IMR-90 (cell line): ENCODE measurements around the gene IL1R2. TPM values are rescaled to one million over a fixed set of nuclear protein-coding genes. Genes with fewer than 3 reads are reported as not detected.

Source experiments
- ATAC-seq: fragments of 200-7000 bp; cut with Tn5 transposase; 2 replicates; pipeline ENCODE4 v1.9.1; 2020; ENCODE audit warnings: low read depth, mild to moderate bottlenecking, moderate library complexity
- BruUV-seq: library from RNA; stranded (reverse); fragments of 400-500 nt; replicated peaks from 2 replicates; lab custom pipeline; 2021; lab: Mats Ljungman, UMichigan
- CTCF ChIA-PET: fragments of 300-600 bp; formaldehyde crosslinking; extraction: SDS; loops from one replicate; lab custom pipeline; 2021; ENCODE audit warnings: antibody characterized with exemption; lab: Yijun Ruan, JAX
- POLR2A ChIA-PET: fragments of 300-600 bp; sonication (Branson Sonifier 250); formaldehyde crosslinking; loops from one replicate; lab custom pipeline; 2022; ENCODE audit warnings: antibody characterized with exemption; ENCODE audit not compliant: unreplicated experiment; lab: Charles Lee
- DNase-seq: peaks from one replicate; pipeline ENCODE4 v3.0.0; 2013
- H2AFZ ChIP-seq: replicated peaks from 2 replicates; pipeline ENCODE3; 2013; ENCODE audit warnings: low read length, mild to moderate bottlenecking; ENCODE audit not compliant: poor library complexity
- H2AK5ac ChIP-seq: 2 replicates; pipeline ENCODE4 v1.6.1; 2013; ENCODE audit warnings: low read depth, low read length, inconsistent platforms
- H2AK9ac ChIP-seq: replicated peaks from 2 replicates; pipeline ENCODE3; 2013; ENCODE audit warnings: mild to moderate bottlenecking, low read depth, low read length, moderate library complexity; ENCODE audit not compliant: poor library complexity
- H2BK120ac ChIP-seq: 2 replicates; pipeline ENCODE4 v1.6.1; 2013; ENCODE audit warnings: low read depth, low read length, inconsistent platforms
- H2BK15ac ChIP-seq: 3 replicates; pipeline ENCODE4 v1.6.1; 2013; ENCODE audit warnings: low read depth, low read length, inconsistent platforms
- H2BK20ac ChIP-seq: 2 replicates; pipeline ENCODE4 v1.6.1; 2013; ENCODE audit warnings: low read depth, mild to moderate bottlenecking, inconsistent platforms, low read length, moderate library complexity
- H2BK5ac ChIP-seq: 2 replicates; pipeline ENCODE4 v1.6.1; 2013; ENCODE audit warnings: mild to moderate bottlenecking, low read depth, low read length, inconsistent platforms; ENCODE audit not compliant: poor library complexity, severe bottlenecking
- H3K14ac ChIP-seq: replicated peaks from 2 replicates; pipeline ENCODE4 v1.6.1; 2013; ENCODE audit warnings: low read depth, low read length, inconsistent platforms
- H3K18ac ChIP-seq: 2 replicates; pipeline ENCODE4 v1.6.1; 2013; ENCODE audit warnings: low read depth, low read length, control low read depth
- H3K23ac ChIP-seq: 2 replicates; pipeline ENCODE4 v1.6.1; 2013; ENCODE audit warnings: low read depth, low read length, inconsistent platforms
- H3K27ac ChIP-seq: 2 replicates; pipeline ENCODE4 v1.5.1; 2013; ENCODE audit warnings: mild to moderate bottlenecking, control low read depth, low read length; ENCODE audit not compliant: insufficient read depth
- H3K27me3 ChIP-seq: 2 replicates; pipeline ENCODE4 v1.6.1; 2013; ENCODE audit warnings: low read length; ENCODE audit not compliant: control insufficient read depth, insufficient read depth
- H3K36me3 ChIP-seq: 2 replicates; pipeline ENCODE4 v1.6.1; 2013; ENCODE audit warnings: low read length, mixed read lengths; ENCODE audit not compliant: control insufficient read depth, insufficient read depth
- H3K4ac ChIP-seq: 2 replicates; pipeline ENCODE4 v1.6.1; 2013; ENCODE audit warnings: low read depth, low read length, inconsistent platforms
- H3K4me1 ChIP-seq: 2 replicates; pipeline ENCODE4 v1.6.1; 2013; ENCODE audit warnings: low read length, mixed read lengths; ENCODE audit not compliant: control insufficient read depth, insufficient read depth
- H3K4me2 ChIP-seq: 2 replicates; pipeline ENCODE4 v1.6.1; 2013; ENCODE audit warnings: low read depth, mild to moderate bottlenecking, control low read depth, low read length, moderate library complexity
- H3K4me3 ChIP-seq: 2 replicates; pipeline ENCODE4 v1.5.1; 2013; ENCODE audit warnings: low read depth, mild to moderate bottlenecking, control low read depth, low read length, moderate library complexity; ENCODE audit not compliant: insufficient read depth
- H3K56ac ChIP-seq: 2 replicates; pipeline ENCODE4 v1.6.1; 2013; ENCODE audit warnings: low read length, inconsistent platforms; ENCODE audit not compliant: insufficient read depth; ENCODE audit errors: extremely low read depth
- H3K79me1 ChIP-seq, 2 experiments: 2 replicates each; pipeline ENCODE4 v1.6.1; 2013; ENCODE audit warnings: low read length in 2 of 2, inconsistent platforms in 1 of 2, low read depth in 1 of 2
- H3K9ac ChIP-seq: 2 replicates; pipeline ENCODE4 v1.6.1; 2013; ENCODE audit warnings: low read depth, low read length, control low read depth
- H3K9me1 ChIP-seq: 2 replicates; pipeline ENCODE4 v1.6.1; 2013; ENCODE audit warnings: low read length, inconsistent platforms; ENCODE audit not compliant: insufficient read depth
- H3K9me3 ChIP-seq: 2 replicates; pipeline ENCODE4 v1.6.1; 2013; ENCODE audit warnings: low read length; ENCODE audit not compliant: control insufficient read depth, insufficient read depth
- H4K20me1 ChIP-seq: 2 replicates; pipeline ENCODE4 v1.6.1; 2013; ENCODE audit warnings: low read length, inconsistent platforms; ENCODE audit not compliant: insufficient read depth
- H4K5ac ChIP-seq: 2 replicates; pipeline ENCODE4 v1.6.1; 2013; ENCODE audit warnings: mild to moderate bottlenecking, low read depth, low read length, control low read depth
- H4K8ac ChIP-seq, 2 experiments: 2 replicates each; pipeline ENCODE4 v1.6.1; 2013; ENCODE audit warnings: low read depth in 2 of 2, low read length in 2 of 2, control low read depth in 1 of 2, inconsistent platforms in 1 of 2
- H4K91ac ChIP-seq: 2 replicates; pipeline ENCODE4 v1.6.1; 2013; ENCODE audit warnings: low read depth, low read length, inconsistent platforms; ENCODE audit not compliant: insufficient read depth
- BHLHE40 ChIP-seq: fragments of 150-350 bp; IDR thresholded peaks from 2 replicates; pipeline ENCODE4 v1.6.1; 2016; ENCODE audit warnings: mild to moderate bottlenecking, low read depth, low read length
- CHD1 ChIP-seq: IDR thresholded peaks from 2 replicates; pipeline ENCODE4 v1.6.1; 2012; ENCODE audit warnings: low read depth, low read length, improper control_type of control experiment
- CTCF ChIP-seq: conservative IDR thresholded peaks from 2 replicates; pipeline ENCODE4 v1.5.1; 2012; ENCODE audit warnings: mild to moderate bottlenecking, low read depth, low read length, improper control_type of control experiment
- ELK1 ChIP-seq: fragments of 150-350 bp; IDR thresholded peaks from 2 replicates; pipeline ENCODE4 v1.6.1; 2016; ENCODE audit warnings: low read depth, mild to moderate bottlenecking, low read length, moderate library complexity, borderline replicate concordance
- FOS ChIP-seq: fragments of 150-350 bp; IDR thresholded peaks from 2 replicates; pipeline ENCODE4 v1.6.1; 2016; ENCODE audit warnings: low read depth, low read length
- MAFK ChIP-seq: IDR thresholded peaks from 2 replicates; pipeline ENCODE4 v1.6.1; 2012; ENCODE audit warnings: low read depth, low read length, improper control_type of control experiment
- MAZ ChIP-seq: IDR thresholded peaks from 2 replicates; pipeline ENCODE4 v1.6.1; 2012; ENCODE audit warnings: low read depth, mild to moderate bottlenecking, low read length, improper control_type of control experiment, moderate library complexity, borderline replicate concordance
- MXI1 ChIP-seq: IDR thresholded peaks from 2 replicates; pipeline ENCODE4 v1.6.1; 2012; ENCODE audit warnings: low read depth, mild to moderate bottlenecking, low read length, moderate library complexity, borderline replicate concordance
- NFE2L2 ChIP-seq: fragments of 150-350 bp; IDR thresholded peaks from 2 replicates; pipeline ENCODE4 v1.6.1; 2016; ENCODE audit warnings: low read depth, mild to moderate bottlenecking, low read length
- POLR2A ChIP-seq: IDR thresholded peaks from 2 replicates; pipeline ENCODE4 v1.6.1; 2012; ENCODE audit warnings: mild to moderate bottlenecking, low read depth, low read length
- RAD21 ChIP-seq: IDR thresholded peaks from 2 replicates; pipeline ENCODE4 v1.6.1; 2012; ENCODE audit warnings: low read length, improper control_type of control experiment
- RCOR1 ChIP-seq: IDR thresholded peaks from 2 replicates; pipeline ENCODE4 v1.6.1; 2012; ENCODE audit warnings: mild to moderate bottlenecking, low read length, improper control_type of control experiment; ENCODE audit not compliant: insufficient replicate concordance
- RFX5 ChIP-seq: IDR thresholded peaks from 2 replicates; pipeline ENCODE4 v1.8.0; 2012; ENCODE audit warnings: low read depth, mild to moderate bottlenecking, low read length, moderate library complexity
- SMC3 ChIP-seq: fragments of 150-350 bp; IDR thresholded peaks from 2 replicates; pipeline ENCODE4 v1.6.1; 2016; ENCODE audit warnings: low read depth, mild to moderate bottlenecking, antibody characterized with exemption, low read length, moderate library complexity
- USF2 ChIP-seq: fragments of 150-350 bp; IDR thresholded peaks from 2 replicates; pipeline ENCODE4 v1.6.1; 2017; ENCODE audit warnings: mild to moderate bottlenecking, antibody characterized with exemption, low read length, low read depth
- WGBS, 2 experiments: methylation state at CpG; one replicate each; pipeline versions ENCODE4 v1.1.5 to v1.1.7; 2013; ENCODE audit warnings: missing lambda C conversion rate in 2 of 2; ENCODE audit not compliant: insufficient read length in 1 of 2; ENCODE audit errors: extremely low coverage in 2 of 2; 5-methylcytosine and 5-hydroxymethylcytosine counted together
- dilution Hi-C: fragments of 300-500 bp; cut with HindIII; formaldehyde crosslinking; loops from one replicate; pipeline ENCODE4 v1.14.3; 2018; ENCODE audit warnings: low sequenced_read_pairs; ENCODE audit not compliant: unreplicated experiment
- in situ Hi-C: fragments of 300-500 bp; cut with MboI; formaldehyde crosslinking; loops from 3 replicates; pipeline ENCODE4 v1.14.3; 2019; ENCODE audit warnings: low sequenced_read_pairs, inconsistent platforms, mixed read lengths
- intact Hi-C: fragments of 100-400 bp; cut with micrococcal nuclease; formaldehyde crosslinking; loops from 2 replicates; pipeline ENCODE4 v1.10.0; 2022
- polyA plus RNA-seq, 3 experiments: library from polyadenylated mRNA; depleted of rRNA; stranded (reverse); fragments of >200 nt; gene quantifications; 2 replicates each; pipeline ENCODE4 v1.2.3, GENCODE V29; 2012; ENCODE audit warnings: low replicate concordance in 1 of 3
- total RNA-seq: library from RNA; depleted of rRNA; stranded (reverse); fragments of >200 nt; gene quantifications from 2 replicates; pipeline ENCODE4 v1.2.3, GENCODE V29; 2012

Gene IL1R2
- total and polyA plus RNA-seq, 2 of the 4 experiments (the other 2 are of a cell fraction) = not detected

GRCh38 chr2:101991721-101992145 is at the start of gene IL1R2 (continued):
- TF ChIP-seq RAD21 (no peak), RCOR1 (no peak), RFX5 (no peak)

- Histone ChIP-seq H3K18ac (no peak overlapping the region), H3K4me2 (no peak overlapping the region), H4K5ac (no peak overlapping the region), H3K27me3 (peaks cover 10% of the 10 kb centered on the region), H2BK20ac (no peak overlapping the region), H2BK120ac (no peak overlapping the region), H3K36me3 (no peaks in the 10 kb centered on the region), H2BK5ac (no peak overlapping the region), H3K4me1 (no peaks in the 10 kb centered on the region), H2AK9ac (no peak overlapping the region), H2BK15ac (no peak overlapping the region), H4K8ac (no peak overlapping the region), H4K20me1 (no peaks in the 10 kb centered on the region), H4K91ac (no peak overlapping the region), H3K79me1 (no peaks in the 10 kb centered on the region), H3K14ac (no peak overlapping the region), H3K4me3 (no peak overlapping the region), H3K56ac (no peak overlapping the region), H3K9me1 (no peaks in the 10 kb centered on the region), H3K23ac (no peak overlapping the region), H3K9ac (no peak overlapping the region), H2AFZ (no peak overlapping the region), H3K4ac (no peak overlapping the region), H3K9me3 (no peaks in the 10 kb centered on the region), H3K27ac (no peak overlapping the region), H2AK5ac (no peak overlapping the region)
- no TSS peak for BruUV-seq
- ATAC-seq (no peak), DNase-seq (no peak)
- in situ Hi-C loops (no loop called here), intact Hi-C loops (no loop called here), dilution Hi-C loops (no loop called here)
- CTCF ChIA-PET = no interaction called here
- 40% methylated on average over 1 of the region's 3 CpGs; no CpG with 5 or more reads in 1 of the 2 experiments for WGBS, 2 experiments
- POLR2A ChIA-PET = no interaction called here
- TF ChIP-seq CTCF (no peak), FOS (no peak), RCOR1 (no peak), USF2 (no peak), MAZ (no peak), RAD21 (no peak), CHD1 (no peak), ELK1 (no peak), BHLHE40 (no peak), MAFK (no peak), POLR2A (no peak), MXI1 (no peak), NFE2L2 (no peak), SMC3 (no peak)
Measured at GRCh38 chr2:101942851-101943250, 48.9 kb upstream of the IL1R2 start.
